B cell (primary cell): Measurements from ENCODE around the gene UBFD1. TPM values are rescaled to one million over a fixed set of nuclear protein-coding genes. Genes with fewer than 3 reads are reported as not detected.

Experiments used
- ATAC-seq: fragments of 200-7000 bp; cut with Tn5 transposase; one replicate; pipeline ENCODE4 v1.10.0; 2021; ENCODE audit warnings: low read depth, mild to moderate bottlenecking, moderate number of reproducible peaks, moderate library complexity
- CTCF ChIA-PET: fragments of 350-600 bp; sonication (Branson Sonifier 250); formaldehyde crosslinking; loops from one replicate; lab custom pipeline; 2021; ENCODE audit warnings: antibody characterized with exemption, inconsistent platforms; lab: Charles Lee
- POLR2A ChIA-PET: fragments of 350-600 bp; sonication (Branson Sonifier 250); formaldehyde crosslinking; loops from one replicate; lab custom pipeline; 2021; ENCODE audit warnings: antibody characterized with exemption; lab: Charles Lee
- DNase-seq: peaks from one replicate; pipeline ENCODE4 v3.0.0; 2013
- H2AFZ ChIP-seq: 2 replicates; pipeline ENCODE4 v1.6.1; 2012; ENCODE audit warnings: mild to moderate bottlenecking, low read depth, low read length; ENCODE audit not compliant: insufficient read depth, poor library complexity, severe bottlenecking
- H3K27ac ChIP-seq, 2 donors: 1 replicate in 1 of 2; 2 replicates in 1 of 2; pipeline ENCODE4 v1.5.1; 2012 to 2013; ENCODE audit warnings: low read length in 2 of 2, mild to moderate bottlenecking in 2 of 2, moderate library complexity in 1 of 2
- H3K27me3 ChIP-seq, 4 experiments: fragments of 200-600 bp in 1 of 4; sonication (generic) in 1 of 4; replicated peaks in 1 of 4; 1 replicate in 2 of 4; 2 replicates in 2 of 4; pipeline versions ENCODE4 v1.6.1 to v1.7.0; 2013 to 2016; ENCODE audit warnings: low read length in 3 of 4, mild to moderate bottlenecking in 2 of 4, mixed read lengths in 1 of 4, moderate library complexity in 1 of 4; ENCODE audit not compliant: insufficient read depth in 4 of 4, control insufficient read depth in 3 of 4; ENCODE audit errors: control extremely low read depth in 1 of 4
- H3K36me3 ChIP-seq, 2 experiments: replicated peaks in 1 of 2; 1 replicate in 1 of 2; 2 replicates in 1 of 2; pipeline versions ENCODE4 v1.6.1 to v1.7.1; 2013; ENCODE audit warnings: low read length in 1 of 2; ENCODE audit not compliant: insufficient read depth in 2 of 2, control insufficient read depth in 1 of 2; ENCODE audit errors: control extremely low read depth in 1 of 2, extremely low read depth in 1 of 2
- H3K4me1 ChIP-seq, 2 donors: fragments of 200-600 bp in 1 of 2; sonication (generic) in 1 of 2; 1 replicate in 1 of 2; 2 replicates in 1 of 2; pipeline versions ENCODE4 v1.5.1 to v1.6.1; 2013 to 2017; ENCODE audit warnings: low read length in 2 of 2; ENCODE audit not compliant: control insufficient read depth in 2 of 2, insufficient read depth in 2 of 2
- H3K4me2 ChIP-seq: replicated peaks from 2 replicates; pipeline ENCODE3; 2012; ENCODE audit warnings: mild to moderate bottlenecking, low read depth, low read length; ENCODE audit not compliant: poor library complexity, severe bottlenecking
- H3K4me3 ChIP-seq, 5 experiments: fragments of 200-600 bp in 1 of 5; sonication (generic) in 1 of 5; 1 replicate in 3 of 5; 2 replicates in 2 of 5; pipeline versions ENCODE4 v1.5.1 to v1.7.0; 2011 to 2016; ENCODE audit warnings: low read length in 4 of 5, mild to moderate bottlenecking in 4 of 5, low read depth in 2 of 5, control low read depth in 1 of 5, moderate library complexity in 1 of 5; ENCODE audit not compliant: insufficient read depth in 1 of 5; ENCODE audit errors: control extremely low read depth in 1 of 5, extremely low read depth in 1 of 5
- H3K79me2 ChIP-seq: fragments of 200-600 bp; sonication (generic); one replicate; pipeline ENCODE4 v1.6.0; 2016; ENCODE audit warnings: low read length; ENCODE audit not compliant: control insufficient read depth, insufficient read depth
- H3K9ac ChIP-seq: fragments of 200-600 bp; sonication (generic); 2 replicates; pipeline ENCODE4 v1.6.1; 2017; ENCODE audit warnings: mild to moderate bottlenecking, low read length, moderate library complexity
- H3K9me3 ChIP-seq, 3 donors: one replicate each; pipeline versions ENCODE4 v1.6.1 to v1.7.1; 2013; ENCODE audit warnings: low read length in 2 of 3; ENCODE audit not compliant: control insufficient read depth in 2 of 3, insufficient read depth in 1 of 3; ENCODE audit errors: control extremely low read depth in 1 of 3
- H4K20me1 ChIP-seq: 2 replicates; pipeline ENCODE4 v1.6.0; 2012; ENCODE audit warnings: mild to moderate bottlenecking, low read length; ENCODE audit not compliant: insufficient read depth, control insufficient read depth, poor library complexity, severe bottlenecking
- H3K27ac Mint-ChIP-seq: one replicate; pipeline ENCODE4 v1.8.0; 2021; ENCODE audit warnings: mixed read lengths
- H3K27me3 Mint-ChIP-seq: one replicate; pipeline ENCODE4 v1.8.0; 2021; ENCODE audit warnings: mixed read lengths
- H3K4me1 Mint-ChIP-seq: one replicate; pipeline ENCODE4 v1.8.0; 2021; ENCODE audit warnings: mixed read lengths
- H3K4me3 Mint-ChIP-seq: one replicate; pipeline ENCODE4 v1.8.0; 2021; ENCODE audit warnings: mixed read lengths
- H3K9me3 Mint-ChIP-seq: one replicate; pipeline ENCODE4 v1.8.0; 2022; ENCODE audit warnings: mixed read lengths; ENCODE audit not compliant: insufficient read depth
- CTCF ChIP-seq: fragments of 200-600 bp; IDR thresholded peaks from one replicate; pipeline ENCODE4 v1.8.0; 2022; ENCODE audit warnings: antibody characterized with exemption, mild to moderate bottlenecking
- EZH2 ChIP-seq: IDR thresholded peaks from 2 replicates; pipeline ENCODE4 v1.6.1; 2012; ENCODE audit warnings: borderline replicate concordance, low read depth, mild to moderate bottlenecking, moderate library complexity, low read length; ENCODE audit not compliant: insufficient read depth, poor library complexity, severe bottlenecking
- WGBS: methylation state at CpG from one replicate; pipeline ENCODE4 v1.1.5; 2013; ENCODE audit warnings: missing lambda C conversion rate; ENCODE audit not compliant: insufficient coverage; 5-methylcytosine and 5-hydroxymethylcytosine counted together
- intact Hi-C: fragments of 100-400 bp; cut with micrococcal nuclease; formaldehyde crosslinking; loops from one replicate; pipeline ENCODE4 v1.10.0; 2022
- polyA plus RNA-seq: library from polyadenylated mRNA; depleted of rRNA; stranded (reverse); fragments of >200 nt; gene quantifications from 2 replicates; pipeline ENCODE4 v1.2.3, GENCODE V29; 2012
- total RNA-seq, 2 donors: library from RNA; stranded (reverse); fragments of 120-200 nt in 1 of 2; gene quantifications; 1 replicate in 1 of 2; 2 replicates in 1 of 2; pipeline versions ENCODE4 v1.2.3 to v1.2.4, GENCODE V29; 2013 to 2022

UBFD1 gene
- total and polyA plus RNA-seq, 2 donors (not counting 1 experiment from before 2014, with no cell fraction given): 12.8 to 49.2 TPM

- Histone ChIP-seq H3K27me3 (no peaks in the 10 kb centered on the region), H3K4me1 (peaks cover 15 to 19% of the 10 kb centered on the region in 2 donors), H3K27ac (peak overlapping the region in 1 of 2 donors; percentile 91), H3K79me2 (peaks cover 67% of the 10 kb centered on the region), H2AFZ (peak overlapping the region; percentile 97), H4K20me1 (peaks cover 50% of the 10 kb centered on the region), H3K9me3 (no peaks in the 10 kb centered on the region), H3K36me3 (peaks cover 0 to 28% of the 10 kb centered on the region in 2 experiments), H3K4me3 (peak overlapping the region; percentile 72 to 92 (median 87)), H3K4me2 (peak overlapping the region; percentile 92), H3K9ac (peak overlapping the region; percentile 97)
- CTCF ChIA-PET: interaction anchor here (1.8 kb wide), 1 partner anchor 40 kb away, joined by 5 read pairs; no protein-coding TSS in a partner anchor
- Mint-ChIP-seq H3K4me3 (peak overlapping the region; percentile 86), H3K27me3 (no peaks in the 10 kb centered on the region), H3K27ac (peak overlapping the region; percentile 56), H3K9me3 (no peaks in the 10 kb centered on the region), H3K4me1 (peaks cover 24% of the 10 kb centered on the region)
- POLR2A ChIA-PET: no interaction called here
- intact Hi-C loops: loop anchor here (5.0 kb wide), 1 partner anchor 1643 kb away; the partner anchor contains the start of gene UQCRC2
- DNase-seq (no peak), ATAC-seq (no peak)
- 26% methylated on average over 34 of the region's 34 CpGs for WGBS
- TF ChIP-seq EZH2: no peak
- TF ChIP-seq CTCF: no peak
Observed at GRCh38 chr16:23595246-23595950, 37.9 kb downstream of the UBFD1 start.
